Superior temporal gyrus (tissue), 1 donor: ENCODE measurements around the gene RARA.
"Not testable (repeated sequence)": the region's sequence is repeated elsewhere in the genome, so short reads cannot be mapped to it uniquely, and the experiment has no call there.

Source experiments
- DNase-seq: peaks from one replicate; pipeline ENCODE4 v3.0.0-alpha.2; 2016; ENCODE audit errors: extremely low spot score

The RARA gene

GRCh38 chr17:40298726-40299125 lies 10.3 kb upstream of the RARA start:
- DNase-seq, result no peak

GRCh38 chr17:40299159-40299757 lies 9.7 kb upstream of the RARA start:
- DNase-seq, result not testable (repeated sequence)

GRCh38 chr17:40301315-40301714 lies 7.7 kb upstream of the RARA start:
- DNase-seq, result peak; percentile 18

- peak; percentile 86 for DNase-seq
Observed at GRCh38 chr17:40303009-40303657, 5.8 kb upstream of the RARA start.

GRCh38 chr17:40303708-40304551 lies 5.0 kb upstream of the RARA start:
- DNase-seq, result no peak

GRCh38 chr17:40304552-40304863 lies 4.5 kb upstream of the RARA start:
- DNase-seq, result not testable (repeated sequence)

GRCh38 chr17:40304866-40305265 lies 4.1 kb upstream of the RARA start:
- not testable (repeated sequence) for DNase-seq

GRCh38 chr17:40306395-40306794 lies 2.6 kb upstream of the RARA start:
- no peak for DNase-seq

GRCh38 chr17:40307001-40307730 lies 1.8 kb upstream of the RARA start:
- DNase-seq, result no peak

GRCh38 chr17:40307740-40308239 lies 1.2 kb upstream of the RARA start:
- no peak for DNase-seq

GRCh38 chr17:40309949-40310510 lies 1.1 kb downstream of the RARA start:
- no peak for DNase-seq

GRCh38 chr17:40310882-40311391 lies 2.0 kb downstream of the RARA start:
- no peak for DNase-seq

- DNase-seq, result no peak
Observed at GRCh38 chr17:40311575-40311974, 2.6 kb downstream of the RARA start.

- peak; percentile 28 for DNase-seq
Observed at GRCh38 chr17:40312131-40312731, 3.3 kb downstream of the RARA start.

- DNase-seq, result no peak
Observed at GRCh38 chr17:40312893-40313667, 4.1 kb downstream of the RARA start.

GRCh38 chr17:40313668-40314583 lies 4.9 kb downstream of the RARA start:
- no peak for DNase-seq

- no peak for DNase-seq
Observed at GRCh38 chr17:40314584-40314956, 5.6 kb downstream of the RARA start.

- no peak for DNase-seq
Observed at GRCh38 chr17:40315206-40315605, 6.2 kb downstream of the RARA start.
